IPS-NIHi7 (cell line): ENCODE data around the gene CFAP20.
A peak's percentile ranks its signal among the peaks of the same experiment; 100 is the strongest.

Experiments used
- DNase-seq: peaks from one replicate; pipeline ENCODE4 v3.0.0; 2012; ENCODE audit warnings: mixed read lengths; ENCODE audit errors: extremely low spot score

CFAP20 gene

GRCh38 chr16:58129097-58129936 lies at the start of gene CFAP20:
Gene CFAP20, minus strand, starts transcription at chr16:58129381. Its CDS starts 266 bp downstream, at chr16:58129115.
- DNase-seq: peak; percentile 93

GRCh38 chr16:58177353-58177710 lies 48.2 kb upstream of the CFAP20 start:
- DNase-seq: no peak

- no peak for DNase-seq
Observed at GRCh38 chr16:58176608-58177352, 47.6 kb upstream of the CFAP20 start.

- no peak for DNase-seq
Observed at GRCh38 chr16:58170223-58170622, 41.0 kb upstream of the CFAP20 start.

- no peak for DNase-seq
Observed at GRCh38 chr16:58160855-58161254, 31.7 kb upstream of the CFAP20 start.

- DNase-seq: no peak
Observed at GRCh38 chr16:58158725-58159124, 29.5 kb upstream of the CFAP20 start.

- DNase-seq: no peak
Observed at GRCh38 chr16:58157951-58158540, 28.9 kb upstream of the CFAP20 start.

- DNase-seq: no peak
Observed at GRCh38 chr16:58157239-58157638, 28.1 kb upstream of the CFAP20 start.

GRCh38 chr16:58155839-58156238 lies 26.7 kb upstream of the CFAP20 start:
- DNase-seq: no peak

GRCh38 chr16:58154345-58154744 lies 25.2 kb upstream of the CFAP20 start:
- DNase-seq: no peak

- no peak for DNase-seq
Observed at GRCh38 chr16:58152246-58152868, 23.2 kb upstream of the CFAP20 start.

- DNase-seq: no peak
Observed at GRCh38 chr16:58148526-58148925, 19.3 kb upstream of the CFAP20 start.

GRCh38 chr16:58148099-58148498 lies 18.9 kb upstream of the CFAP20 start:
- no peak for DNase-seq

GRCh38 chr16:58138852-58139251 lies 9.7 kb upstream of the CFAP20 start:
- no peak for DNase-seq

GRCh38 chr16:58137581-58137980 lies 8.4 kb upstream of the CFAP20 start:
- no peak for DNase-seq

GRCh38 chr16:58128711-58129096 lies 477 bp downstream of the CFAP20 start:
- DNase-seq: peak; percentile 37

- no peak for DNase-seq
Observed at GRCh38 chr16:58128181-58128631, 975 bp downstream of the CFAP20 start.

- no peak for DNase-seq
Observed at GRCh38 chr16:58127634-58128033, 1.5 kb downstream of the CFAP20 start.

GRCh38 chr16:58127033-58127556 lies 2.1 kb downstream of the CFAP20 start:
- DNase-seq: no peak

- no peak for DNase-seq
Observed at GRCh38 chr16:58126451-58126961, 2.7 kb downstream of the CFAP20 start.

- no peak for DNase-seq
Observed at GRCh38 chr16:58125781-58126335, 3.3 kb downstream of the CFAP20 start.
